HepG2 (cell line): ENCODE data around the gene CCDC93.

Experiments
- KDM6A ChIP-seq: IDR thresholded peaks from 2 replicates; pipeline ENCODE4 v1.6.1; 2016; ENCODE audit warnings: low read depth
- MIXL1 ChIP-seq: IDR thresholded peaks from 2 replicates; pipeline ENCODE4 v1.6.1; 2016
- SP2 ChIP-seq: sonication (generic); formaldehyde crosslinking; IDR thresholded peaks from 2 replicates; pipeline ENCODE4 v1.5.1; 2020; ENCODE audit warnings: mild to moderate bottlenecking, missing genetic modification reagents
- ZNF510 ChIP-seq: sonication (generic); formaldehyde crosslinking; IDR thresholded peaks from 2 replicates; pipeline ENCODE4 v1.4.0; 2020; ENCODE audit warnings: low read depth, mild to moderate bottlenecking, missing genetic modification reagents
- TF ChIP-seq, protein P1 (sequence below): sonication (generic); formaldehyde crosslinking; IDR thresholded peaks from 2 replicates; pipeline ENCODE4 v1.5.0; 2020; ENCODE audit warnings: mild to moderate bottlenecking, missing genetic modification reagents, moderate library complexity

DNA sequence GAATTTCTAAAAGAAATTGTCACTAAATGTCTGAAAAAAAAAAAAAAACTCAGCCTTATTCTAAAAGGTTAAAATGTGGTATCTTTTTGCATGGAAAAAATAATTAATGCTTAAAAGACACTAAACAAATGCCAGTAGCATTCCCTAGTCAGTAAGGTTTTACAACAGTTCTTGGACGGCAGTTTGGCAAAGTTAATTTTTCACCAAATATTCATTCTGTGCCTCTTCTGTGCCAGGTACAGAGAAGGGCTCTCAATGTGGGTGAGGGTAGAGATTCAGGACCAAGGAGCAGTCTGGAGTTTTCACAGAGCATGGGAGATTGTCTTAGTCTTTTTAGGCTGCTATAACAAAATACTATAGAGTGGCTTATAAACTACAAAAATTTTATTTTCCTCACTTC lies 6.0 kb upstream of the CCDC93 start:
- no peak for TF ChIP-seq ZNF510
- no peak for TF ChIP-seq MIXL1 (CRISPR knock-in tag)
- no peak for TF ChIP-seq KDM6A (CRISPR knock-in tag)
- TF ChIP-seq, protein P1, sequence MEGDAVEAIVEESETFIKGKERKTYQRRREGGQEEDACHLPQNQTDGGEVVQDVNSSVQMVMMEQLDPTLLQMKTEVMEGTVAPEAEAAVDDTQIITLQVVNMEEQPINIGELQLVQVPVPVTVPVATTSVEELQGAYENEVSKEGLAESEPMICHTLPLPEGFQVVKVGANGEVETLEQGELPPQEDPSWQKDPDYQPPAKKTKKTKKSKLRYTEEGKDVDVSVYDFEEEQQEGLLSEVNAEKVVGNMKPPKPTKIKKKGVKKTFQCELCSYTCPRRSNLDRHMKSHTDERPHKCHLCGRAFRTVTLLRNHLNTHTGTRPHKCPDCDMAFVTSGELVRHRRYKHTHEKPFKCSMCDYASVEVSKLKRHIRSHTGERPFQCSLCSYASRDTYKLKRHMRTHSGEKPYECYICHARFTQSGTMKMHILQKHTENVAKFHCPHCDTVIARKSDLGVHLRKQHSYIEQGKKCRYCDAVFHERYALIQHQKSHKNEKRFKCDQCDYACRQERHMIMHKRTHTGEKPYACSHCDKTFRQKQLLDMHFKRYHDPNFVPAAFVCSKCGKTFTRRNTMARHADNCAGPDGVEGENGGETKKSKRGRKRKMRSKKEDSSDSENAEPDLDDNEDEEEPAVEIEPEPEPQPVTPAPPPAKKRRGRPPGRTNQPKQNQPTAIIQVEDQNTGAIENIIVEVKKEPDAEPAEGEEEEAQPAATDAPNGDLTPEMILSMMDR (CRISPR knock-in tag), result no peak
- TF ChIP-seq SP2 (CRISPR knock-in tag), result no peak
